ENCODE measurements around the gene LMF1.

LMF1 gene

GRCh38 chr16:938752-939151 lies 32.0 kb downstream of the LMF1 start:
- Histone ChIP-seq H3K27ac (ENCODE audit: low read length) (no peak overlapping the region), H3K9ac (ENCODE audit: low read depth, low read length) (no peak overlapping the region), H3K36me3 (ENCODE audit: insufficient read depth, low read depth, low read length) (no peaks in the 10 kb centered on the region), H3K27me3 (ENCODE audit: insufficient read depth, low read length) (no peaks in the 10 kb centered on the region), H3K9me3 (ENCODE audit: insufficient read depth, low read depth, low read length) (peaks cover 12% of the 10 kb centered on the region; the same call in 1 of the 2 replicates), H3K4me3 (ENCODE audit: low read length) (no peak overlapping the region), H3K4me1 (ENCODE audit: insufficient read depth, low read length) (no peaks in the 10 kb centered on the region)

- Histone ChIP-seq H3K36me3 (ENCODE audit: insufficient read depth, low read depth, low read length) (no peaks in the 10 kb centered on the region), H3K9ac (ENCODE audit: low read depth, low read length) (no peak overlapping the region), H3K9me3 (ENCODE audit: insufficient read depth, low read depth, low read length) (peaks cover 12% of the 10 kb centered on the region; the same call in 1 of the 2 replicates), H3K27ac (ENCODE audit: low read length) (no peak overlapping the region), H3K27me3 (ENCODE audit: insufficient read depth, low read length) (no peaks in the 10 kb centered on the region), H3K4me1 (ENCODE audit: insufficient read depth, low read length) (no peaks in the 10 kb centered on the region), H3K4me3 (ENCODE audit: low read length) (no peak overlapping the region)
Observed at GRCh38 chr16:938136-938535, 32.6 kb downstream of the LMF1 start.

- no peaks in the 10 kb centered on the region for H3K4me1 ChIP-seq (ENCODE audit: insufficient read depth, low read length)
- no peak overlapping the region for H3K27ac ChIP-seq (ENCODE audit: low read length)
- no peaks in the 10 kb centered on the region for H3K36me3 ChIP-seq (ENCODE audit: insufficient read depth, low read depth, low read length)
- no peaks in the 10 kb centered on the region for H3K27me3 ChIP-seq (ENCODE audit: insufficient read depth, low read length)
- H3K9me3 ChIP-seq (ENCODE audit: insufficient read depth, low read depth, low read length): peaks cover 12% of the 10 kb centered on the region; the same call in 1 of the 2 replicates
- H3K9ac ChIP-seq (ENCODE audit: low read depth, low read length): no peak overlapping the region
- H3K4me3 ChIP-seq (ENCODE audit: low read length): no peak overlapping the region
Observed at GRCh38 chr16:937723-938122, 33.1 kb downstream of the LMF1 start.

GRCh38 chr16:937311-937710 lies 33.5 kb downstream of the LMF1 start:
- Histone ChIP-seq H3K9ac (ENCODE audit: low read depth, low read length) (no peak overlapping the region), H3K36me3 (ENCODE audit: insufficient read depth, low read depth, low read length) (no peaks in the 10 kb centered on the region), H3K9me3 (ENCODE audit: insufficient read depth, low read depth, low read length) (peaks cover 9% of the 10 kb centered on the region; the same call in 1 of the 2 replicates), H3K27ac (ENCODE audit: low read length) (no peak overlapping the region), H3K4me1 (ENCODE audit: insufficient read depth, low read length) (no peaks in the 10 kb centered on the region), H3K4me3 (ENCODE audit: low read length) (no peak overlapping the region), H3K27me3 (ENCODE audit: insufficient read depth, low read length) (no peaks in the 10 kb centered on the region)

GRCh38 chr16:935684-936083 lies 35.1 kb downstream of the LMF1 start:
- H3K9me3 ChIP-seq (ENCODE audit: insufficient read depth, low read depth, low read length): no peaks in the 10 kb centered on the region
- no peaks in the 10 kb centered on the region for H3K27me3 ChIP-seq (ENCODE audit: insufficient read depth, low read length)
- H3K4me1 ChIP-seq (ENCODE audit: insufficient read depth, low read length): no peaks in the 10 kb centered on the region
- H3K9ac ChIP-seq (ENCODE audit: low read depth, low read length): no peak overlapping the region
- no peak overlapping the region for H3K4me3 ChIP-seq (ENCODE audit: low read length)
- no peak overlapping the region for H3K27ac ChIP-seq (ENCODE audit: low read length)
- no peaks in the 10 kb centered on the region for H3K36me3 ChIP-seq (ENCODE audit: insufficient read depth, low read depth, low read length)

- peaks cover 7% of the 10 kb centered on the region; the same call in 1 of the 2 replicates for H3K27me3 ChIP-seq (ENCODE audit: insufficient read depth, low read length)
- no peak overlapping the region for H3K9ac ChIP-seq (ENCODE audit: low read depth, low read length)
- no peak overlapping the region for H3K27ac ChIP-seq (ENCODE audit: low read length)
- H3K4me1 ChIP-seq (ENCODE audit: insufficient read depth, low read length): no peaks in the 10 kb centered on the region; the same call in 1 of the 2 replicates
- H3K36me3 ChIP-seq (ENCODE audit: insufficient read depth, low read depth, low read length): no peaks in the 10 kb centered on the region
- no peak overlapping the region for H3K4me3 ChIP-seq (ENCODE audit: low read length)
- no peaks in the 10 kb centered on the region for H3K9me3 ChIP-seq (ENCODE audit: insufficient read depth, low read depth, low read length)
Observed at GRCh38 chr16:934178-934577, 36.6 kb downstream of the LMF1 start.

- Histone ChIP-seq H3K27me3 (ENCODE audit: insufficient read depth, low read length) (peaks cover 12% of the 10 kb centered on the region; the same call in 1 of the 2 replicates), H3K9me3 (ENCODE audit: insufficient read depth, low read depth, low read length) (no peaks in the 10 kb centered on the region), H3K9ac (ENCODE audit: low read depth, low read length) (no peak overlapping the region)
Observed at GRCh38 chr16:933581-933980, 37.2 kb downstream of the LMF1 start.

GRCh38 chr16:932831-933330 lies 37.9 kb downstream of the LMF1 start:
- no peaks in the 10 kb centered on the region; the same call in 1 of the 2 replicates for H3K4me1 ChIP-seq (ENCODE audit: insufficient read depth, low read length)
- no peak overlapping the region for H3K4me3 ChIP-seq (ENCODE audit: low read length)
- H3K9me3 ChIP-seq (ENCODE audit: insufficient read depth, low read depth, low read length): no peaks in the 10 kb centered on the region
- no peaks in the 10 kb centered on the region for H3K36me3 ChIP-seq (ENCODE audit: insufficient read depth, low read depth, low read length)
- H3K27ac ChIP-seq (ENCODE audit: low read length): no peak overlapping the region
- peaks cover 12% of the 10 kb centered on the region; the same call in 1 of the 2 replicates for H3K27me3 ChIP-seq (ENCODE audit: insufficient read depth, low read length)
- H3K9ac ChIP-seq (ENCODE audit: low read depth, low read length): no peak overlapping the region

More at GRCh38 chr16:933581-933980, 37.2 kb downstream of the LMF1 start:
- H3K27ac ChIP-seq (ENCODE audit: low read length): no peak overlapping the region
- H3K4me1 ChIP-seq (ENCODE audit: insufficient read depth, low read length): no peaks in the 10 kb centered on the region; the same call in 1 of the 2 replicates
- H3K36me3 ChIP-seq (ENCODE audit: insufficient read depth, low read depth, low read length): no peaks in the 10 kb centered on the region
- no peak overlapping the region for H3K4me3 ChIP-seq (ENCODE audit: low read length)

- H3K27me3 ChIP-seq (ENCODE audit: insufficient read depth, low read length): peaks cover 12% of the 10 kb centered on the region; the same call in 1 of the 2 replicates
- 0 out of 2 replicates have a peak, but pooled peaks cover 1% of the 10 kb centered on the region for H3K9me3 ChIP-seq (ENCODE audit: insufficient read depth, low read depth, low read length)
- H3K4me3 ChIP-seq (ENCODE audit: low read length): no peak overlapping the region
- H3K36me3 ChIP-seq (ENCODE audit: insufficient read depth, low read depth, low read length): no peaks in the 10 kb centered on the region
- H3K27ac ChIP-seq (ENCODE audit: low read length): no peak overlapping the region
- H3K9ac ChIP-seq (ENCODE audit: low read depth, low read length): no peak overlapping the region
- no peaks in the 10 kb centered on the region; the same call in 1 of the 2 replicates for H3K4me1 ChIP-seq (ENCODE audit: insufficient read depth, low read length)
Observed at GRCh38 chr16:931626-932500, 38.9 kb downstream of the LMF1 start.

- no peak overlapping the region for H3K4me3 ChIP-seq (ENCODE audit: low read length)
- H3K27me3 ChIP-seq (ENCODE audit: insufficient read depth, low read length): peaks cover 12% of the 10 kb centered on the region; the same call in 1 of the 2 replicates
- H3K36me3 ChIP-seq (ENCODE audit: insufficient read depth, low read depth, low read length): no peaks in the 10 kb centered on the region
- H3K9ac ChIP-seq (ENCODE audit: low read depth, low read length): no peak overlapping the region
- peaks cover 8% of the 10 kb centered on the region for H3K9me3 ChIP-seq (ENCODE audit: insufficient read depth, low read depth, low read length)
- no peak overlapping the region for H3K27ac ChIP-seq (ENCODE audit: low read length)
- no peaks in the 10 kb centered on the region; the same call in 1 of the 2 replicates for H3K4me1 ChIP-seq (ENCODE audit: insufficient read depth, low read length)
Observed at GRCh38 chr16:931171-931570, 39.6 kb downstream of the LMF1 start.

GRCh38 chr16:930511-930910 lies 40.3 kb downstream of the LMF1 start:
- Histone ChIP-seq H3K4me1 (ENCODE audit: insufficient read depth, low read length) (no peaks in the 10 kb centered on the region; the same call in 1 of the 2 replicates), H3K36me3 (ENCODE audit: insufficient read depth, low read depth, low read length) (no peaks in the 10 kb centered on the region), H3K9me3 (ENCODE audit: insufficient read depth, low read depth, low read length) (peaks cover 13% of the 10 kb centered on the region), H3K9ac (ENCODE audit: low read depth, low read length) (no peak overlapping the region), H3K4me3 (ENCODE audit: low read length) (no peak overlapping the region), H3K27me3 (ENCODE audit: insufficient read depth, low read length) (peaks cover 12% of the 10 kb centered on the region; the same call in 1 of the 2 replicates), H3K27ac (ENCODE audit: low read length) (no peak overlapping the region)
